Activated T-helper 1 cell treated with Interleukin-2 at 50 U/mL for 16 hours (primary cell): ENCODE results near the gene FUBP3.

Experiments used
- DNase-seq: peaks from one replicate; pipeline ENCODE4 v3.0.0-alpha.2; 2020; ENCODE audit warnings: low read depth

FUBP3 gene

DNA sequence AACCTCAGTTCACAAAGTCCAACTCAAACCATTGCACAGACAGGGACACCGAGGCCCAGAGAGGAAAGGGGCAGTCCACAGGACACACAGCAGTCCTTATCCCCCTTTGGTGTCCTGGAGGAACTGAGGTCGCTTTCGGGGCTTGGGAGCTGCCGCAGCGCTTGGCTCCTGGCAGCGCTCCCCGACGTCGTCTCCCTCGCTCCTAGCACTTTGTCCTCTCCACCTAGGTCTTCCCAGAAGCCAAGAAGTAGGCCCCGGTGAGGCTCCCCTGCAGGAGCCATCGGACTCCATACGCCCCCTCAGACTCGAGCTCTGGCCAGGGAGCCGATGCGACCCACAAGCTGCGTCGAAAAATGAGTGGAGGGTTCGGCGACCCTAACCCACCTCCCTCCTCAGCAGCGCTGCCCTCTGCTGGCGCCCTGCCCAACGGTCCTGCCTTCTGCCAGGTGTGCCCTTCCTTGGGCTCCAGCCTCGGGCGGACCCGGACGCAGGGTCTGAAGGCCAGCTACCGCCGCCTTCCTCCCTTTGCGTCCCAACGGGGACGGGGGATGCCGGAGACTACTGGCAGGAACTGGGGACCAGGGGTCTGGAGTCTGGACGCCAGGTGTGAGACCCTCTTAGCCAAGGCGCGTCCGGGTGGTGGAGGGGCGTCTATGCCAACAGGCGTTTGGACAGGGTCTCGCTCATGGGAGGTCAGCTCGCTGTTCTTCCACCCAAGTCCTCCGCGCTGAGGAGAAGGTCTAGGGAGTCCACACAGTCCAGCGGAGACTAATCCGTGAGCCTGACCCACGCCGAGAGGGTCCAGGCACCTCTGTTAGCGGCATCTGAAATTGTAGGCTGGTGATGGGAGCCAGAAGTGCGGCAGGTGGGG lies 83.0 kb downstream of the FUBP3 start:
- DNase-seq = no peak

DNA sequence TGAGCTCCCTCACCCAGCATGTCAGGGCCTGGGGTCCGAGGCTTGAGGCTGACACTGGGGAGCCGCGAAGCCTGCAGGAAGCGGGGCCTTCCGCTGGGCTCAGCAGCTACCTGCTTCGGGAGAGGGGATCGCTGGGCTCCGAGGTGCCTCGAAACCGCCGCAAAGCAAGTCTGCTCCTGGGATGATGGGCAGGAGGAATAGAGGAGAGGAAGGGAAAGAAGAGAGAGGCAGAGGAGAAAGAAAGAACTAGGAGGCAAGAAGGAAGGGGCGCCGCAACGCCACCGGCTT lies 83.5 kb downstream of the FUBP3 start:
- DNase-seq = no peak

DNA sequence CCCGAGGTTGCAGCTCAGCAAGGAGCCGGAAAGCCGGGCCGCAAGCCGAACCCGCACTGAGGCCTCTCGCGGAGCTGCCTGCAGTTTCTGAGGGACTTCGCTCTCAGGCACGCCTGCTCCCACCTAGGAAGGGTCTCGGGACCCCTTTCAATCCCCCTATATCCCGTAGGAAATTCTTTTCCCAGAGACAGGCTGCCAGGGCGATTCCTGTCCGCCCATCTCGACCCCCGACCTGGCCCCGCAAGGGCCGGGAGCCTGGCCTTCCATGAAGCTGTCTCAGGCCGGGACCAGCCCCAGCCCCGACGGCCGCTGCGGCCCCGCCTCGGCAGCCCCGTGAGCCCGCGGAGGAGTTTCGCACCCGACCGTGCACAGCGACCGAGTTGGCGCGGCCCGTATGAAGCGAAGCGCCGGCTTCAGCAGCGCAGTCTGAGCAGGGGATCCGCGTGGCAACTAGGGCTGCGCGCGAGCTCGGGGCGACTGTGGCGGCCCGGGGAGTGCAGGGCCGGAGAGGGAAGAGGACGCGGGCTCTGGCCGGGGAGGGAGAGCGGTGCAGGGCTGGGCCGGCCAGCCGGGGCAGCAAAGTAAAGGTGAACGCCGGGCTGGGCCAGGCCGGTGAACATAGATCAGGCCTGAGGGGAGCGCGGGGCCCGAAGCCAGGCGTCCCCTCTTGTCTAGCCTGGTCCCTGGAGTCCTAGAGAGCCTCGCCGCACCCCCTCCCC lies 84.0 kb downstream of the FUBP3 start:
- no peak for DNase-seq

DNA sequence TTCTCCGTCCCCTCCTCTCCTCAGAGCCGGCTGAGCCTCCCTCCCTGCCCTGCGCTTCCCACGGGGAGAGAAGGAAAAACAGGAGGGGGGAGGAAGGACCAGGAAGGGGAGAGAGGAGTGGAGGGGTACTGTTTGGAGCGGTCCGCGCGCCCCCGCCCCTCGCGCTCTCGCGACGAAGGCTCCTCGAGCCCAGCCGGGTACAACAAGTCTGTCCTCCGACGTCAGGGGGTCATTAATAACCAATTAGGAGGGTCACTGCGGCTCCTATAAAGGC lies 84.5 kb downstream of the FUBP3 start:
- DNase-seq = no peak

DNA sequence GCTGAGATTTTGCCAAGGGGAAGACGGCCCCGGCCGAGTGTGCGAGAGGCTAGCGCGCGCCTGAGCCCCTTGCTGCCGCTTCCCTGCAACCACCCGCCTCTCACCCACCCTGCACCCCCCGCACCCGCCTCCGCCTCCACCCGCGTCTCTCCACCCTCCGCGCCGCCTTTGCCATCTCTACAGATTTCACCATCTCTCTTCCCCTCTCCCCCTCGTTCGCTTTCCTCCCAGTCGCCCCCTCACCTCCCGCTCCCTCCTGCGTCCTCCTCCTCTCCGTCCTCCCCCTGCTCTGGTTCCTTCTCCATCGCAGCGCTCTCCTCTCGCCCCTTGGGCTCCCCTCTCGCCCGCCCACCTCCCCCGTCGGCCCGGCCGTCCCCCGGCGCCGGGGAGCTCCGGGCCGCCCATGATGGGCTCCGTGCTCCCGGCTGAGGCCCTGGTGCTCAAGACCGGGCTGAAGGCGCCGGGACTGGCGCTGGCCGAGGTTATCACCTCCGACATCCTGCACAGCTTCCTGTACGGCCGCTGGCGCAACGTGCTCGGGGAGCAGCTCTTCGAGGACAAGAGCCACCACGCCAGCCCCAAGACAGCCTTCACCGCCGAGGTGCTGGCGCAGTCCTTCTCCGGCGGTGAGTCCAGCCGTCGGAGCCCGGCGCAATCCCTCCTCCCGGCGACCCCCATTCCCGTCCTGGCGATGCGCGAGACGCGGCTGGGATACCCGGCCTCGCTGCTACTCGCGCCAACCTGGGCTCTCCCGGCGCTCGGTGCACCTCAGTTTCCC lies 85.1 kb downstream of the FUBP3 start, which contains the start of gene PRDM12:
Gene PRDM12, plus strand, starts transcription at position 344 of the 778 bp plus-strand sequence. Its CDS starts 60 bp downstream, at position 404.
- no peak for DNase-seq

DNA sequence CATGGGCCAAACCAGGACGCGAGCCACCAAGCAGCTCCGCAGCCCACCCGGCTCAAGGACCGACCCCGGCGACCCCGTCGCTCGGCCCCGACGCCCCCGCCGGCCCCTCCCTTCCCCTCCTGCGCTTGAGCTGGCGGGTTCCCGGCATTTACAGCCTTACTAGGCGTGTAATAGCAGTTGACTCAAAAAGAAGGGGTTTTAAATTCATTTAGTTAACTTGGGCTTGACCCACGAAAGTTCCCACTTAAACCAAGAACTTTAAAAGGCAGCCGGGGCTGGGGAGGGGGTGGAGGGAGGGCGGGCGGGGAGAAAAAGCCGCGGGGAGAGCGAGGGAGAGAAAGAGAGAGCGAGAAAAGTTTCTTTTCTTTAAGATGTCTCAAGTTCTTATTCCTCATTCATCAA lies 85.7 kb downstream of the FUBP3 start:
- no peak for DNase-seq

GRCh38 chr9:130665431-130666392 lies 86.3 kb downstream of the FUBP3 start:
- no peak for DNase-seq

- DNase-seq = no peak
Measured at GRCh38 chr9:130666393-130667119, 87.2 kb downstream of the FUBP3 start.

GRCh38 chr9:130667120-130667435 lies 87.7 kb downstream of the FUBP3 start:
- no peak for DNase-seq

DNA sequence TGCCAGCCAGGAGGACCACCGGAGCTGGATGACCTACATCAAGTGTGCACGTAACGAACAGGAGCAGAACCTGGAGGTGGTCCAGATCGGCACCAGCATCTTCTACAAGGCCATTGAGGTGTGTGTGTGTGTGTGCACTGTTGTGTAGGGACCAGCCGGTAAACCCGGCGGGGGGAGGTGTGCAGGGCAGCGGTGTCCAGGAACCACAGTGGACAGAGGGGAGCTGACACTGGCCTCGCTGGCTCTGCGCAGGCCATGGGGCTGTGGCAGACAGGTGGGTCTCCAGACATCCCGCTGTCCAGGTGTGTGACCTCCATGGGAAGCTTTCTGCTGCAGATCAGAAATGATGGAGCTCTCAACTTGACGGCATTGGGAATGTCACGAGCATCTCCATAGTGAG lies 88.8 kb downstream of the FUBP3 start:
- no peak for DNase-seq

- no peak for DNase-seq
Measured at GRCh38 chr9:130668659-130669058, 89.3 kb downstream of the FUBP3 start.

DNA sequence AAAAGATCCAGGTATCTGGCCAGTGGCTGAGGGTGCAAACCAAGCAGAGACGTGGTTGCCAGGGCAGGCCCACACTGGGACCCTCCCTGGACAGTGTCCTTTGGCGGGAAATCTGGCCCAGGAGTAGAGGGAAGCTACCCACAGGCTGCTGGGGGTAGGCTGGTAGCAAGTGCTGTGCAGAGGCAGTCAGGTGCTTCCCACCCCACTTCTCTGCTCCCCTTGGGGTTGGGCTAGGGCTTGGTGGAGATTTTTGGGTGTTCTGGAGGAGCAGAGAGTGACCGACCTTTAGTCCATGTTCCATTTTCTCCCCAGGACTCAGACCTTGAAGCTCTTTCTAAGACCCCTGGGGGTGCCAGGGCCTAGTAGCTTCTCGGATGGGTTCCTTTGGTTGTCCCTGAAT lies 90.6 kb downstream of the FUBP3 start:
- DNase-seq = no peak

GRCh38 chr9:130670644-130671043 lies 91.3 kb downstream of the FUBP3 start:
- no peak for DNase-seq

DNA sequence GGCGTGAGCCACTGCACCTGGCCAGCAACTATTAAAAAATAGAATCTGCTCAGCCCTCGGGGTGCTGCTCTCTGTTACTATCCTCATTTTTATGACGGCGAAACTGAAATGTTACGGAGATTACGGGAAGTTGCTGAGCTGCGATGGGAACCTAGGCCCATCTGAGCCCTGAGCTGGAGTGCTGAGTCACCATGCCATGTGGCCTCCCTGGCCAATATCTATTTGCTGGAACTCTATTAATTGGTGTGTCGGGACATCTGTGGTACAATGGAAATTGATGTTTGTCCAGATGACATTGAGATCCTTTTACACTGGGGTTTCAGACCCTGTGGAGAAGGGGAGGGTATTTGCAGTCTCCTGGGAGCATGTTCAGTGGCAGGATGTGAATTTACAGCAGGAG lies 93.1 kb downstream of the FUBP3 start:
- DNase-seq = no peak

DNA sequence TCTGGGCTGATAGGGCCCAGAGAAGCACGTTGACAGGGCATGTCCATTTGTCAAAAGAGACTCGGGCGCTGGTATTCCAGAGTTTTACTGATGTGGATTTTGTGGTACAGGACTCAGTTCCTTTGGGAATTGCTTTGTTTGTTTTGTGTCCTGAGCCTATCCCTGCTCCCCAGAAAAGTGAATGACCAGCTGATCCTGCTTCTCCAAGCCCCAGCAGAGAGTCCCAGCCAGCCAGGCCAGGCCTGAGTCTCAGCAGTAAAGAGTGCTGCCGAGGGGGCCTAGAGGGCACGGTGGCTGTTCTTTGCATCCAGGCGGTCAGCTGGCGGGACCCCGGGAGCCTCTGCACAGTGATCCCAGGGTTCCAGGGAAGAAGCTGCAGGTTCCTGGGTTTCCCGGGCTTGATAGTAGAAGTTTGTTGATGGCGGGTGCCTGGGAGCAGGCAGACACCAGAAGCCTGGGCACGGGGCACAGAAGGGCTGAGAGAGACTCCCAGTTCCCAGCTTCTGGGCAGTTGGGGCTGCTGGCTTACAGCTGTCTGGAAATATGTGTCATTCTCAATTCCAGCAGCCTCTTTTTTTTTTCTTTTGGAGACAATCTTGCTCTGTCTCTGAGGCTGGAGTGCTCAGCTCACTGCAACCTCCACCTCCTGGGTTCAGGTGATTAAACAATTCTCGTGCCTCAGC lies 93.7 kb downstream of the FUBP3 start:
- no peak for DNase-seq

- DNase-seq = no peak
Measured at GRCh38 chr9:130675396-130675795, 96.0 kb downstream of the FUBP3 start.

DNA sequence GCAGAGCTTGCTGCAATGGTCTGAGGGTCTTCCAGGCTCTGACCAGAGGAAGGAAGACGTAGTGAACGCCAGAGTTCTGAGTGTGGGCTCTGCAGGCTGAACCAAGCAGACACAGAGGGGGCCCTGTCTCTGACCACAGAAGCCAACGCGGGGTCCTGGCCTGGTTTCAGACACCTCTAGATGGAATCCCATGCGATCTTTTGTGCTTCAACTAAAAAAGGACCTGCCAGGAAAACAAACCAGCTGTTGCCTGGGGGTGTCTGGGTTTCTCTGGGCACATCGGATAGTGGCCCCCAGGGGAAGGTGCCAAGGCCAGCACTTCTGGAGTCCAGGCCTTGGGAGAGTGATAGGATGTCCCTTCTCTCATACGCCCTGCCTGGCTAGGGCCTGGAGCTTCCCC lies 97.9 kb downstream of the FUBP3 start:
- no peak for DNase-seq

DNA sequence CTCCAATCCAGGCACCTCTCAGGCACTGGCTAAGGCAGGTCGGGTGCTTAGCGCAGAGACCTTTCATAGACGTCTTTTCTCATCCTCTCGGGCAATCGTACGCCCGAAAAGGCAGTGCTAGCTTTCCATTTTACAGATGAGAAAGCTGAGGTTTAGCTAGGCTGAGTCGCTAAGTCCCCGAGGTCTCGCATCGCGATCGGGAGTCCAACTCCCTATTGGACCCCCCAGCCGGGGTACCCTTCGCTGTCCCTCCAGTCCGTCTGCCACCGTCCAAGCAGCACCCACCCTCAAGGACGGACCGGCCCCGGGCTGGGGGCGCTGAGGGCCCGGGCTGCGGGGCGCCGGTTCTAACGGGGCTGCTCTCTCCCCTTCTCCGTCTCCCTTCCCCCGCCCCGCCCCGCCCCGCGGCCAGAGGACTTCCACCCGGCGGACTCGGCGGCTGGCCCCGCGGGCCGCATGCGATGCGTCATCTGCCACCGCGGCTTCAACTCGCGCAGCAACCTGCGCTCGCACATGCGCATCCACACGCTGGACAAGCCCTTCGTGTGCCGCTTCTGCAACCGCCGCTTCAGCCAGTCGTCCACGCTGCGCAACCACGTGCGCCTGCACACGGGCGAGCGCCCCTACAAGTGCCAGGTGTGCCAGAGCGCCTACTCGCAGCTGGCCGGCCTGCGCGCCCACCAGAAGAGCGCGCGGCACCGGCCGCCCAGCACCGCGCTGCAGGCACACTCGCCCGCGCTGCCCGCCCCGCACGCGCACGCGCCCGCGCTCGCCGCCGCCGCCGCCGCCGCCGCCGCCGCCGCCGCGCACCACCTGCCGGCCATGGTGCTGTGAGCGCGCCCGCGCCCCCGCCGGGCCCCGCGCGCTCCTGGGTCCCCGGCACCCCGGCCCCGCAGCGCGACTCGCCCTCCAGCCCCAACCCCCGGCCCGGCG lies 101.7 kb downstream of the FUBP3 start:
- peak; percentile 29 for DNase-seq

DNA sequence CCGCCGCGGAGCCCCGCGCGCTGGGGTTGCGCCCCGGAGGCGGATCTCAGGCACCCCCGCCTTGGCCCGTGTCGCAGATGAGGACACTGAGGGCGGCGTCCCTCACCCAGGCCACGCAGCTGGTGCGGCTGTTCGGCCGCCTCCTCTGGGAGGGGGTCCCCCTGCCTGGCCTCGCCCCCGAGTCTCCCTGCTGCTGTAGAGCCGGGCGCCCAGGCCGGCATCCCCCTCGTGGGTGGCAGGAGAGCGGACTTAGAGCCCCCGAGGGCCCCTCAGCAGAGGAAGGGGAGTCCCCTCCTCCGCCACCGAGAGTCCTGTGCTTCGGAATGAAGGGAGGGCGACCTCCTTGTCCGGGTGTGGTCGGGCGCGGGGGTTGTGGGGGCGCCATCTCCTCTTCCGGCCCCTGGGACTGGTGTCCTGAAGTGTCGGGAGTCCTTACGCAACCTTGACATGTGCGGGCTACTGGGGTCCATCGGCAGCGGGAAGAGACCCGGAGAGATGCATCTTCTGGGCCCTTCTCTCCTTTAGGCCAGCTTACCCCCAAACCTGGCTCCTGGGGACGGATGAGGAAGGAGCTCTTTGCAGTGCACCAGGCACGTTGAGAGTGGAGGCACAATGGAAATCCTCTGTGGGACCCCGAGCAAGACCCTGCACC lies 102.5 kb downstream of the FUBP3 start:
- DNase-seq = no peak
